ENCODE results near the gene NFIC. TPM values are rescaled to one million over a fixed set of nuclear protein-coding genes. Genes with fewer than 3 reads are reported as not detected.

NFIC gene
- total RNA-seq, 4 donors from 2014 or later = 102 to 236 (median 158) TPM

DNA sequence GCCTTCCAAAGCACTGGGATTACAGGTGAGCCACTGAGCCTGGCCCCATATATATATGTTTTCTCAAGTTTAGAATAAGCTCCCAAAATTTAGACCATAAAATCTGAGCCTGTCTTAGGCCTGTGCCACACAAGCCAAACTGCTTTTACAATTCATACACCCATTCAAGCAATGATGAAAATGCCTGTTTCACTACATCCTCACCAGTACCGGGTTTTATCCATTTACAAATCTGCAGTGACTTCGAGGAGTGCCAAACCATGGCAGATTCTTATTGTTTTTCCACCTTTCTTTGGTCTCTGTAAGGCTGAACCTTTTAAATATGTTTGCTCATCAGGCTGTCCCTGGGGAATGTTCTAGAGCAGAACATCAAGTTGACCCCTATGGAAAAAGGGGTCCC is 9.6 kb upstream of the NFIC start:
- no peak overlapping the region for H3K4me3 ChIP-seq (ENCODE audit: low read depth, poor library complexity, severe bottlenecking)
- intact Hi-C loops (cut with DNase I; ENCODE audit: low total_unique reads) = no loop called here
- 93% methylated on average over 2 of the region's 2 CpGs for WGBS, 2 donors
- TF ChIP-seq, protein P1, sequence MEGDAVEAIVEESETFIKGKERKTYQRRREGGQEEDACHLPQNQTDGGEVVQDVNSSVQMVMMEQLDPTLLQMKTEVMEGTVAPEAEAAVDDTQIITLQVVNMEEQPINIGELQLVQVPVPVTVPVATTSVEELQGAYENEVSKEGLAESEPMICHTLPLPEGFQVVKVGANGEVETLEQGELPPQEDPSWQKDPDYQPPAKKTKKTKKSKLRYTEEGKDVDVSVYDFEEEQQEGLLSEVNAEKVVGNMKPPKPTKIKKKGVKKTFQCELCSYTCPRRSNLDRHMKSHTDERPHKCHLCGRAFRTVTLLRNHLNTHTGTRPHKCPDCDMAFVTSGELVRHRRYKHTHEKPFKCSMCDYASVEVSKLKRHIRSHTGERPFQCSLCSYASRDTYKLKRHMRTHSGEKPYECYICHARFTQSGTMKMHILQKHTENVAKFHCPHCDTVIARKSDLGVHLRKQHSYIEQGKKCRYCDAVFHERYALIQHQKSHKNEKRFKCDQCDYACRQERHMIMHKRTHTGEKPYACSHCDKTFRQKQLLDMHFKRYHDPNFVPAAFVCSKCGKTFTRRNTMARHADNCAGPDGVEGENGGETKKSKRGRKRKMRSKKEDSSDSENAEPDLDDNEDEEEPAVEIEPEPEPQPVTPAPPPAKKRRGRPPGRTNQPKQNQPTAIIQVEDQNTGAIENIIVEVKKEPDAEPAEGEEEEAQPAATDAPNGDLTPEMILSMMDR (IDR thresholded peaks at IDR 0.05) = no peak
- TF ChIP-seq POLR2A (IDR thresholded peaks at IDR 0.05) = no peak
- no peak for DNase-seq (ENCODE audit: low spot score in 2 of 2)

DNA sequence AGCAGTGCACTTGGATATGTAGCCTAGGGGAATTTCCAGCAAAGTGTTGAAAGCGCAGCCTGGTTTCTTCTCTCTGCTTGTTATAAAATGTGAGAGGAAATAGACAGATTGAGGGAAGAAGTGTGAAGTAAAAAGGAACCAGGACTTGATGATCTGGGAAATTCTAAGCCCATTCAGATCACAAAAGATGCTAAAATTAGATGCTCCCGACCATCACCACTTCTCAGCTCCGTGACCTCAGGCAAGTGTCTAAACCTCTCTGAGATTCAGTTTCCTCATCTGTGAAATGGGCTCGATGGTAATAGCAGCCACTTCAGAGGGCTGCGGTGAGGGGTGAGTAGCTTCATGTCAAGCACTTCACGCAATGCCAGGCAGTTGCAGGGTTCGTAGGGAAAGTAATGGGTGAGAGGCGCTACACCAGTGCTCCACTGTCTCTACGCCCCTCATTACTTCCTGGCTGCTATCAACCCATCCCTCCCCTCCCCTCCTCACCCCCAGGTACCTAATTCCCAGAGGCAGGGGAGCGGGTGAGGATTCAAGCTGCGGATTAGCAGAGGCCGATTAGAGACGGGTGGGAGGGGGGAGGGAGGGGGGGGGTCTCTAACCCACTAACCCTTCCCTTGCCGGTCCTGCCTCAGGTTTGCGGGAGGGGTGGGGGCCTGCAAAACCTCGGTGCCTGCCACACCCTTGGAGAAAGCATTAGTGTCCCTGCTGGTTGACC is 9.0 kb upstream of the NFIC start:
- intact Hi-C loops (cut with DNase I; ENCODE audit: low total_unique reads) = no loop called here
- 56% methylated on average over 16 of the region's 16 CpGs for WGBS, 2 donors
- TF ChIP-seq, protein P1 (IDR thresholded peaks at IDR 0.05) = no peak
- TF ChIP-seq POLR2A (IDR thresholded peaks at IDR 0.05) = no peak
- H3K4me3 ChIP-seq (ENCODE audit: low read depth, poor library complexity, severe bottlenecking) = no peak overlapping the region
- DNase-seq (ENCODE audit: low spot score in 2 of 2) = no peak

DNA sequence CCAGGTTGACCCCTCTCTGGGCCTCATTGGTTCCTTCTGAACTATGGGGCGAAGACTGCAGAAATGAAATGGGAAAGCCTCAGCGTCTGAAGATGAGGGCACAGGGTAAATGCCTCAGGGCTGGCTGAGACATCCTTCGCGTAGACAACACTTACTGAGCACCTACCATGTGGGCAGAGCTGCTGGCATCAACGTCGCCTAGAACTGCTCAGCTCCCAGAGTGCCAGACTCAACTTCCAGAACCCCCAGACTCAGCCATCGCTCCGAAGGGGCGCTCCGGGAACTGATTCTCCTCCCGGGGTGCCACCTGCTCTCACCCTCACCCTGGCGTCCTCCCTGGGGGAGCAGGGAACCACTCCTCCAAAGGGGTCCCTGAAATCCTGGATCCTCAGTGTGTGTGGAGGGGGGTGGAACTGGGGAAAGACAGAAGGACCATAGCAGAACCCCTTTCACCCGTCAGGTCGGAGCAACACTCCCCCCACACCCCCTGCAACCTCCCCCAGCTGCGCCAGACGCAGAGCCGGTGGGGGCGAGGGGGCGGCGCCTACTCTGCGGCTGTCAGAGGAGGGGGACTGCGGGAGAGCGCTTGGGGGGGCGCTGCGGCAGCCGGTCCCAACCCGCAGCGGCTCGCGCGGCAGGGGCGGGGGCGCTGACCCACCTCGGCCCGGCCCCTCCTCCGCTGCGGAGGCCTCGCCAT is 8.2 kb upstream of the NFIC start:
- intact Hi-C loops (cut with DNase I; ENCODE audit: low total_unique reads) = no loop called here
- TF ChIP-seq, protein P1 (IDR thresholded peaks at IDR 0.05) = no peak
- TF ChIP-seq POLR2A (IDR thresholded peaks at IDR 0.05) = no peak
- no peak for DNase-seq (ENCODE audit: low spot score in 2 of 2)
- H3K4me3 ChIP-seq (ENCODE audit: low read depth, poor library complexity, severe bottlenecking) = peak overlapping the region; percentile 35
- WGBS, 2 donors = 12 to 23% methylated on average over 17 to 38 of the region's 38 CpGs

DNA sequence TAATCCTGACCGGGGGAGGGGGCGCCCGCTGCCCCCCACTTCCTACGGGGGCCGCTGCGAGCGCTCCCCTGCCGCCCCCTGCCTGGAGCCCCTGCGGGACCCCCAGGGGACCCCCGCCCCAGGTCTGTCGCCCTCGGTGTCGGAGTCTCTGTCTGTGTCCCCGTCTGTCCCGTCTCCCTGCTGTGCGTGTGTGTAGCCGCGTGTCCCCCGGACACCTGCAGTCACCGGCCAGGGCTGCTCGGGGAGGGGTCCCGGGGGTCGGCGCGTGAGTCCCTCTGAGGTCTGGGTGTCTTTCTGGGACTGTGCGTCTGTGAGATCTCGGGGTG is 7.7 kb upstream of the NFIC start:
- 0 to 10% methylated on average over 1 to 8 of the region's 27 CpGs for WGBS, 2 donors
- intact Hi-C loops (cut with DNase I; ENCODE audit: low total_unique reads) = no loop called here
- H3K4me3 ChIP-seq (ENCODE audit: low read depth, poor library complexity, severe bottlenecking) = peak overlapping the region; percentile 35
- TF ChIP-seq, protein P1 (IDR thresholded peaks at IDR 0.05) = no peak
- TF ChIP-seq POLR2A (IDR thresholded peaks at IDR 0.05) = no peak
- no peak for DNase-seq (ENCODE audit: low spot score in 2 of 2)

DNA sequence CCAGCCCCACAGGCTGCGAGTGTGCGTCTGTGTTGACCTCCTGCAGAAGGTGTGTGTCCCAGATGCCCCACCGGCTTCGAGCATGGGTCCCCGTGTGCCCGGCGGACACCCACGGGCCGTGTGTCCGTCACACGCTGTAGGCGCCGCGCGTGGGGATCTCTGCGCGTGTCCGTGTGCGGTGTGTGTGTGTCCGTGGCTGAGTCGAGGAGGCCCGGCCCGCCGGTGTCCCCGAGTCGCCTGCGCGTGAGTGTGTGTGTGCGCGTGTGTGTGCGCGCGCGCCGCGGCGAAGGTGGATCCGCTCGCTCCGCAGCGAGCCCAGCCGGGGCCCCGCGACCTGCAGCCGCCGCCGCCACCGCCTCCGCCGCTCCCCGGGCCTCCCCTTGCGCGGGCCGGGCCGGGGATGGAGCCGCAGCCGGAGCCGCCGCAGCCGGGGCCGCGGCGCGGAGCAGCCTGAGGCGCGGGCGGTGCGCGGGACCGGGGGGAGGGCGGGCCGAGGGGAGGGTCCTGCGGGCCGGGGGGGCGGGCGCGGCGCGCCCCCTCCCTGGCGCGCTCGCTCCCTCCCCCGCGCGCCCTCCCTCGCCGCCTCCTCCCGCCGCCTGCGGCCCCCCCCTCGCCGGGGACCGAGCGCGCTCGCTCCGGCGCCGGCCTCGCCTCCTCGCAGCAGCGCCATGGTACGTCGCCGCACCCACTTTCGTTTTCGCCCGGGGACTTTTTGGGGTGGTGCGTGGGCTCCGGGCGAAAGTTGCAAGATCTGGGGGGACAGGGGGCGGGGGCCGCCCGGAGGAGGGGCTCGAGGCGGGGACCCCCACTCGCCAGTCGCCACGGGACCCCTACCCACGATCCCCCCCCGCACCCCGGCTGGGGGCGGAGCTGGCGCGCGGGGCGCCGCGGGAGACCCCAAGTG is 7.1 kb upstream of the NFIC start:
- DNase-seq (ENCODE audit: low spot score in 2 of 2) = peak in 1 of 2 donors; percentile 92
- TF ChIP-seq POLR2A (IDR thresholded peaks at IDR 0.05) = no peak
- TF ChIP-seq, protein P1 (IDR thresholded peaks at IDR 0.05) = no peak
- WGBS, 2 donors = 0 to 1% methylated on average over 6 to 45 of the region's 129 CpGs
- peak overlapping the region; percentile 87 for H3K4me3 ChIP-seq (ENCODE audit: low read depth, poor library complexity, severe bottlenecking)
- intact Hi-C loops (cut with DNase I; ENCODE audit: low total_unique reads) = no loop called here
